ENCODE results near the gene ASB2.

Gene ASB2

GRCh38 chr14:94014382-94014781 is 38.0 kb upstream of the ASB2 start:
- TF ChIP-seq SP7 (tag by site-specific recombination; IDR thresholded peaks at IDR 0.05) (0 out of 2 replicates have a peak, but pooled peaks have one; percentile 27), ZNF133 (tag by site-specific recombination; IDR thresholded peaks at IDR 0.05) (no peak)
- ChIA-PET CTCF (interaction anchor here (1.1 to 1.9 kb wide), 3 partner anchors 13 to 75 kb away, joined by 6 to 7 read pairs (median 6); no protein-coding TSS in a partner anchor), POLR2A (no interaction called here)
- Histone ChIP-seq H3K4me3 (ENCODE audit: low read depth, low read length) (no peak overlapping the region), H3K9me3 (ENCODE audit: control insufficient read depth, insufficient read depth, low read depth, low read length) (no peaks in the 10 kb centered on the region), H3K36me3 (ENCODE audit: control insufficient read depth in 2 of 2, insufficient read depth in 1 of 2, low read length in 2 of 2) (no peaks in the 10 kb centered on the region), H3K27ac (ENCODE audit: extremely low read depth, low read depth, low read length) (no peak overlapping the region), H3K4me1 (ENCODE audit: control insufficient read depth, insufficient read depth, low read length) (peaks cover 3% of the 10 kb centered on the region; the same call in 1 of the 2 replicates)

- Histone ChIP-seq H3K27ac (ENCODE audit: extremely low read depth, low read depth, low read length) (no peak overlapping the region), H3K4me1 (ENCODE audit: control insufficient read depth, insufficient read depth, low read length) (peaks cover 3% of the 10 kb centered on the region; the same call in 1 of the 2 replicates), H3K4me3 (ENCODE audit: low read depth, low read length) (no peak overlapping the region), H3K9me3 (ENCODE audit: control insufficient read depth, insufficient read depth, low read depth, low read length) (no peaks in the 10 kb centered on the region), H3K36me3 (ENCODE audit: control insufficient read depth in 2 of 2, insufficient read depth in 1 of 2, low read length in 2 of 2) (no peaks in the 10 kb centered on the region)
- ChIA-PET CTCF (interaction anchor here (1.8 kb wide), 1 partner anchor 72 kb away, joined by 11 read pairs; no protein-coding TSS in a partner anchor), POLR2A (interaction anchor here (1.4 kb wide), 1 partner anchor 15 kb away, joined by 4 read pairs; the partner anchor contains the start of gene CCDC197)
- TF ChIP-seq ATF2 (tag by site-specific recombination; IDR thresholded peaks at IDR 0.05; ENCODE audit: low read depth) (no peak), PRDM10 (tag by site-specific recombination; IDR thresholded peaks at IDR 0.05) (peak; percentile 81), ZNF184 (tag by site-specific recombination; IDR thresholded peaks at IDR 0.05) (no peak), ZBTB20 (tag by site-specific recombination; IDR thresholded peaks at IDR 0.05) (peak; percentile 54)
Measured at GRCh38 chr14:94011795-94012194, 35.4 kb upstream of the ASB2 start.

GRCh38 chr14:94010625-94011024 is 34.3 kb upstream of the ASB2 start:
- ChIA-PET POLR2A (no interaction called here), CTCF (interaction anchor here (1.8 kb wide), 1 partner anchor 71 kb away, joined by 11 read pairs; no protein-coding TSS in a partner anchor)
- no peaks in the 10 kb centered on the region for H3K36me3 ChIP-seq (ENCODE audit: control insufficient read depth in 2 of 2, insufficient read depth in 1 of 2, low read length in 2 of 2)
- no peak overlapping the region for H3K27ac ChIP-seq (ENCODE audit: extremely low read depth, low read depth, low read length)
- H3K4me1 ChIP-seq (ENCODE audit: control insufficient read depth, insufficient read depth, low read length), result peaks cover 3% of the 10 kb centered on the region; the same call in 1 of the 2 replicates
- H3K4me3 ChIP-seq (ENCODE audit: low read depth, low read length), result no peak overlapping the region
- no peaks in the 10 kb centered on the region for H3K9me3 ChIP-seq (ENCODE audit: control insufficient read depth, insufficient read depth, low read depth, low read length)
- no peak for TF ChIP-seq ZEB2 (tag by site-specific recombination; IDR thresholded peaks at IDR 0.05)
- no peak for TF ChIP-seq ZNF404 (tag by site-specific recombination; IDR thresholded peaks at IDR 0.05)
- no peak for TF ChIP-seq ZNF366 (tag by site-specific recombination; conservative IDR thresholded peaks at IDR 0.05)
- TF ChIP-seq ZNF433 (tag by site-specific recombination; IDR thresholded peaks at IDR 0.05; ENCODE audit: low read depth), result no peak
- no peak for TF ChIP-seq HOXA7 (CRISPR knock-in tag; IDR thresholded peaks at IDR 0.05; ENCODE audit: borderline replicate concordance)
- no peak for TF ChIP-seq ZNF837 (tag by site-specific recombination; IDR thresholded peaks at IDR 0.05)
- no peak for TF ChIP-seq MEIS1 (CRISPR knock-in tag; IDR thresholded peaks at IDR 0.05; ENCODE audit: borderline replicate concordance)
- TF ChIP-seq ATF2 (tag by site-specific recombination; IDR thresholded peaks at IDR 0.05; ENCODE audit: low read depth), result no peak
- no peak for TF ChIP-seq ZBTB20 (tag by site-specific recombination; IDR thresholded peaks at IDR 0.05)
- no peak for TF ChIP-seq ZNF394 (tag by site-specific recombination; IDR thresholded peaks at IDR 0.05; ENCODE audit: borderline replicate concordance)

All from HEK293 (cell line).